Loucy (cell line): ENCODE measurements around the gene CADM1.

Source experiments
- H2AFZ ChIP-seq: fragments of 200-600 bp; sonication (generic); 2 replicates; pipeline ENCODE4 v1.6.0; 2016; ENCODE audit warnings: antibody characterized with exemption, mild to moderate bottlenecking, low read length, moderate library complexity
- H3F3A ChIP-seq: fragments of 200-600 bp; 2 replicates; pipeline ENCODE4 v1.6.0; 2016; ENCODE audit warnings: antibody characterized with exemption, low read depth, mild to moderate bottlenecking
- H3K27me3 ChIP-seq: fragments of 200-600 bp; sonication (generic); 2 replicates; pipeline ENCODE4 v1.6.1; 2014; ENCODE audit warnings: low read length, mild to moderate bottlenecking; ENCODE audit not compliant: insufficient read depth, poor library complexity, severe bottlenecking
- H3K36me3 ChIP-seq: fragments of 200-600 bp; sonication (generic); 2 replicates; pipeline ENCODE4 v1.6.1; 2016; ENCODE audit warnings: low read length; ENCODE audit not compliant: insufficient read depth
- H3K4me1 ChIP-seq: fragments of 200-600 bp; sonication (generic); 2 replicates; pipeline ENCODE4 v1.5.1; 2014; ENCODE audit warnings: low read length, mild to moderate bottlenecking; ENCODE audit not compliant: insufficient read depth, poor library complexity, severe bottlenecking
- H3K4me2 ChIP-seq: fragments of 200-600 bp; sonication (generic); 2 replicates; pipeline ENCODE4 v1.6.0; 2014; ENCODE audit warnings: antibody characterized with exemption, low read length, low read depth, mild to moderate bottlenecking; ENCODE audit not compliant: poor library complexity, severe bottlenecking
- H3K4me3 ChIP-seq: fragments of 200-600 bp; sonication (generic); 2 replicates; pipeline ENCODE4 v1.5.1; 2014; ENCODE audit warnings: low read length, mild to moderate bottlenecking, mixed read lengths; ENCODE audit not compliant: poor library complexity, severe bottlenecking
- H3K79me2 ChIP-seq: fragments of 200-600 bp; sonication (generic); 2 replicates; pipeline ENCODE4 v1.6.1; 2014; ENCODE audit warnings: low read length; ENCODE audit not compliant: insufficient read depth
- H3K9ac ChIP-seq: fragments of 200-600 bp; sonication (generic); 2 replicates; pipeline ENCODE4 v1.6.0; 2014; ENCODE audit warnings: mild to moderate bottlenecking, low read depth, low read length, moderate library complexity; ENCODE audit not compliant: poor library complexity, severe bottlenecking
- H3K9me2 ChIP-seq: fragments of 200-600 bp; sonication (generic); replicated peaks from 2 replicates; pipeline ENCODE4 v1.6.1; 2016; ENCODE audit warnings: low read depth, low read length, mixed read lengths
- H3K9me3 ChIP-seq: fragments of 200-600 bp; sonication (generic); 2 replicates; pipeline ENCODE4 v1.6.1; 2014; ENCODE audit warnings: mild to moderate bottlenecking, antibody characterized with exemption, low read length, low read depth; ENCODE audit not compliant: insufficient read depth
- H4K20me1 ChIP-seq: fragments of 200-600 bp; sonication (generic); 2 replicates; pipeline ENCODE4 v1.6.0; 2014; ENCODE audit warnings: antibody characterized with exemption, low read length, mild to moderate bottlenecking; ENCODE audit not compliant: insufficient read depth, poor library complexity, severe bottlenecking
- CTCF ChIP-seq: fragments of 200-600 bp; sonication (generic); conservative IDR thresholded peaks from 2 replicates; pipeline ENCODE4 v1.5.1; 2014; ENCODE audit warnings: mild to moderate bottlenecking, antibody characterized with exemption, low read length
- EZH2phosphoT487 ChIP-seq: fragments of 200-600 bp; IDR thresholded peaks from 2 replicates; pipeline ENCODE4 v1.6.1; 2018; ENCODE audit warnings: antibody characterized with exemption, mild to moderate bottlenecking, moderate library complexity, borderline replicate concordance

Gene CADM1

GRCh38 chr11:115544422-115544948, 40.3 kb upstream of the CADM1 start:
- TF ChIP-seq EZH2phosphoT487 (no peak), CTCF (no peak)
- Histone ChIP-seq H3K4me3 (no peak overlapping the region), H3F3A (no peaks in the 10 kb centered on the region), H3K9ac (no peak overlapping the region), H3K4me2 (no peak overlapping the region), H3K36me3 (no peaks in the 10 kb centered on the region), H4K20me1 (no peaks in the 10 kb centered on the region), H3K4me1 (no peaks in the 10 kb centered on the region), H3K9me2 (no peaks in the 10 kb centered on the region), H3K27me3 (no peaks in the 10 kb centered on the region), H3K79me2 (no peaks in the 10 kb centered on the region), H2AFZ (no peak overlapping the region), H3K9me3 (peaks cover 2% of the 10 kb centered on the region; the same call in 1 of the 2 replicates)

- H3K4me2 ChIP-seq: no peak overlapping the region
- no peaks in the 10 kb centered on the region for H3K4me1 ChIP-seq
- H3K79me2 ChIP-seq: no peaks in the 10 kb centered on the region
- H3K4me3 ChIP-seq: no peak overlapping the region
- H4K20me1 ChIP-seq: no peaks in the 10 kb centered on the region
- TF ChIP-seq CTCF (no peak), EZH2phosphoT487 (no peak)
- H2AFZ ChIP-seq: no peak overlapping the region
- H3F3A ChIP-seq: no peaks in the 10 kb centered on the region
- H3K27me3 ChIP-seq: no peaks in the 10 kb centered on the region
- H3K9ac ChIP-seq: no peak overlapping the region
- no peaks in the 10 kb centered on the region; the same call in 1 of the 2 replicates for H3K9me3 ChIP-seq
- H3K36me3 ChIP-seq: no peaks in the 10 kb centered on the region
- H3K9me2 ChIP-seq: no peaks in the 10 kb centered on the region
Measured at GRCh38 chr11:115541518-115541917, 37.3 kb upstream of the CADM1 start.

DNA sequence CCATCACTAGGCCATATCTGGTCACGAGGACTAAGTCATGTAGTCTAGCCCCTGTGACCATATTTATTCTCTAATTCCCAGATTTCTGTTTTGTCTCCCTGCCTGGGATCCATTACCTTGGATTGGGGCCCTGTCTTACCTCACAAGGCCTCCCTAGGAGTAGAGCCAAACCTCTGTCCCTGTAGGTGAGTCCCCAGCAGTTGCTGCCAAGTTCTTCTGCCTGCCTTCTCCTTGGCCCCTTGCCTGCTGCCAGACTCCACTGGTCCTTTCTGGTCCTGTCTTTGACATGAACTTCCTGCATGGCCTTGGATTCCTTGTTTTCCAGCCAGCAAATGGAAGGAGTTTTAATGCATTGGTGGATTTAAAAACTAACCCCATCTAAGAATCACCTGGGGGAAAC, 35.6 kb upstream of the CADM1 start:
- no peaks in the 10 kb centered on the region for H3K9me2 ChIP-seq

More for the DNA sequence above, 35.6 kb upstream of the CADM1 start:
- Histone ChIP-seq H3K79me2 (no peaks in the 10 kb centered on the region), H3F3A (no peaks in the 10 kb centered on the region), H4K20me1 (no peaks in the 10 kb centered on the region), H3K4me2 (no peak overlapping the region), H2AFZ (no peak overlapping the region), H3K9ac (no peak overlapping the region), H3K36me3 (no peaks in the 10 kb centered on the region), H3K27me3 (no peaks in the 10 kb centered on the region), H3K4me1 (no peaks in the 10 kb centered on the region), H3K9me3 (peaks cover 3% of the 10 kb centered on the region; the same call in 1 of the 2 replicates), H3K4me3 (no peak overlapping the region)
- TF ChIP-seq EZH2phosphoT487 (no peak), CTCF (no peak)
